ENCODE results near the gene VAV3.

Gene VAV3

GRCh38 chr1:107532318-107532717 lies 432.7 kb downstream of the VAV3 start:
- peak; percentile 14 for DNase-seq (ENCODE audit: low spot score)

GRCh38 chr1:107531065-107531908 lies 433.7 kb downstream of the VAV3 start:
- no peak for DNase-seq (ENCODE audit: low spot score)

DNA sequence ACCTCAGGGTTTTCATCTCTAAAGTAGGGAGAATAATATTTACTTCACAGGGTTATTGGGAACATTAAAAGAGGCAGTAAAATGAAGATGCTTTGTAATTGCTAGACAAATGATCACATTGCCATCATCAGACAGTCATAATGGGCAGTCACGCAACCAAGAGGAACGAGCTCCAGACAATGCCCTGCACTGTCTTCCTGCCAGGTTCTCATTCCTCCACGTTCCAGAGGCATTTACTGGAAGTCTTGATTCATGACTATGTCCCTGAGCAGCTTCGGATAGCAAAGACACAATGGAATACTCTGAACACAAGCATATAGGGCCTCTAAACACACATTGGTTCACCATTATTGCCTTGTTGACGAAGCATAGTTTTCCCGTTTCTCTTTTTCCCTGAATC lies 434.4 kb downstream of the VAV3 start:
- peak; percentile 12 for DNase-seq (ENCODE audit: low spot score)

- DNase-seq (ENCODE audit: low spot score), result peak; percentile 61
Measured at GRCh38 chr1:107529511-107530149, 435.4 kb downstream of the VAV3 start.

GRCh38 chr1:107526524-107527198 lies 438.3 kb downstream of the VAV3 start:
- DNase-seq (ENCODE audit: low spot score), result no peak

GRCh38 chr1:107525961-107526360 lies 439.0 kb downstream of the VAV3 start:
- no peak for DNase-seq (ENCODE audit: low spot score)

DNA sequence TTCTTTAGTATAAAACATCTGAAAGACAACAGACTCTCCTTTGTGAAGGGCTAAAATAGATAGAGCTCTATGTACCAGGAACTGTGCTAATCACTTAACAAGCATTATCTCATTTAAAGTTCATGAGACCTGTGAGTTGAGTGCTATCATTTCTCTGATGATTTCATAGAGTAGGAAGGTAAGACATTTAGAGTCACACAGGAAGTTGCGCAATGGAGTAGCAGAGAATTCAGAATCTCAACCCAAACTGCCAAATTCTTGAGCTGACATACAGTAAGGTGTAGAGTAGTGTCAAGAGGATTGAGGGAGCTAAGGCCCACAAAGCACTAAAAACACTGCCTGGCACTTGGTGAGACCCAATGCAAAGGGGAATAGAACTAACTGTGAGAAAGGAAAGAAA lies 439.8 kb downstream of the VAV3 start:
- no peak for DNase-seq (ENCODE audit: low spot score)

GRCh38 chr1:107524301-107524700 lies 440.7 kb downstream of the VAV3 start:
- DNase-seq (ENCODE audit: low spot score), result no peak

DNA sequence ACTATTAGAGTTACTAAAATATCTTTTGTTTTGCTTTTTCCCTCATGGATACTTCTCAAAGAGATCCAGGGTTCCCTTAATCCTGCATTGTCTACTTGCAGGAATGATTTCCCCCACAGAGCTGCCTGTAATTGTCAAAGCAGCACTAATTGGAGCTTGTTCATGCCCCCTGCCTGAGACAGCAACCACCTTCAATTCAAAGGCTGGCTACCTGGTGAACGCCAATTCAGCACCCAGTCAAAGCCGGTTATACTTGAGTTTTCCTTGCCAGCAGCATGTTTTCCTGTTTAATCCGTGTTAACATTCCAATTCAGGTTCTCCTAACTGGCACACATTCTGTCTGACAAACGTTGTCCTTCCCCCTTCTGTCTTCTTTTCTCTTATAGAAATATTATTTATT lies 441.2 kb downstream of the VAV3 start:
- no peak for DNase-seq (ENCODE audit: low spot score)

DNA sequence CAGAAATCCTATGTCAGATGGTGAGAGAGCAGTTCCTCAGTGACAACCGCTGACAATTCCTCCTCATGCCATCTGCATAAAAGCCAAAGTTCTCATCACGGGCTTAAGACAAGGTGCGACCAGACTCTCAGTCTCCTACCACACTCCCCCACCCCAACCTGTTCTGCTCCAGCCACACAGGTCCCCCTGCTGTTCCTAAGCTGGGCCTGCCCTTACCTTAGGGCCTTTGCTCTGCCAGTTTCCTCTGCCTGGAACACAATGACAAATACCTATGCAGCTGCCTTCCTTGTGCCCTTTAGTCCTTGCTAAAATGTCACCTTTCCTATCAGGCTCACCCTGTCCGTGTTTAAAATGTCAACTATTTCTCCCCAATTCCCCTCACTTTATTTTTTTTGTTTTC lies 441.9 kb downstream of the VAV3 start:
- no peak for DNase-seq (ENCODE audit: low spot score)

All from kidney capillary endothelial cell (primary cell).